HG03521 (cell line): ENCODE results near the gene RETN.

Source experiments
- ATAC-seq: cut with Tn5 transposase; IDR thresholded peaks from one replicate; pipeline ENCODE4 v1.9.1; 2021; ENCODE audit warnings: mild to moderate bottlenecking, moderate library complexity; ENCODE audit not compliant: unreplicated experiment

The RETN gene

GRCh38 chr19:7657131-7657751, 11.6 kb upstream of the RETN start:
- ATAC-seq, result no peak

- ATAC-seq, result peak; percentile 73
Observed at GRCh38 chr19:7658219-7658686, 10.6 kb upstream of the RETN start.

- no peak for ATAC-seq
Observed at GRCh38 chr19:7661744-7662538, 6.9 kb upstream of the RETN start.

- ATAC-seq, result no peak
Observed at GRCh38 chr19:7662657-7663056, 6.2 kb upstream of the RETN start.

- ATAC-seq, result no peak
Observed at GRCh38 chr19:7663706-7664105, 5.1 kb upstream of the RETN start.

GRCh38 chr19:7665076-7665475, 3.8 kb upstream of the RETN start:
- ATAC-seq, result no peak

GRCh38 chr19:7669641-7670040, 792 bp downstream of the RETN start:
- no peak for ATAC-seq

GRCh38 chr19:7670150-7670783, 1.4 kb downstream of the RETN start:
- no peak for ATAC-seq

GRCh38 chr19:7670790-7671189, 1.9 kb downstream of the RETN start:
- no peak for ATAC-seq

- no peak for ATAC-seq
Observed at GRCh38 chr19:7672522-7672921, 3.7 kb downstream of the RETN start.

GRCh38 chr19:7674010-7675005, 5.5 kb downstream of the RETN start:
- ATAC-seq, result no peak

- ATAC-seq, result no peak
Observed at GRCh38 chr19:7676376-7676775, 7.5 kb downstream of the RETN start.

- no peak for ATAC-seq
Observed at GRCh38 chr19:7676854-7677253, 8.0 kb downstream of the RETN start, which contains the start of gene MCEMP1. Gene MCEMP1, plus strand, starts transcription at chr19:7677090. Its CDS starts 31 bp downstream, at chr19:7677121.

GRCh38 chr19:7677669-7678311, 8.9 kb downstream of the RETN start:
- ATAC-seq, result no peak

GRCh38 chr19:7678971-7679751, 10.3 kb downstream of the RETN start:
- ATAC-seq, result no peak

- ATAC-seq, result no peak
Observed at GRCh38 chr19:7679771-7680605, 11.1 kb downstream of the RETN start.

GRCh38 chr19:7680606-7681339, 11.9 kb downstream of the RETN start, which contains the start of gene TRAPPC5:
Gene TRAPPC5, plus strand, starts transcription at chr19:7680833. Its CDS starts 1,421 bp downstream, at chr19:7682254.
- ATAC-seq, result peak; percentile 63
